Body of pancreas (tissue), 4 donors: ENCODE measurements around the gene PTGIR. TPM values are rescaled to one million over a fixed set of nuclear protein-coding genes. Genes with fewer than 3 reads are reported as not detected.

Source experiments
- ATAC-seq: fragments of 150-250 bp; one replicate; pipeline ENCODE4 v1.9.1; 2016
- DNase-seq, 4 donors: peaks; one replicate each; pipeline ENCODE4 v3.0.0-alpha.2; 2019
- H3K27ac ChIP-seq, 4 donors: fragments of 200-600 bp; sonication (generic); 1 replicate in 3 of 4; 2 replicates in 1 of 4; pipeline versions ENCODE4 v1.5.1 to v1.6.1; 2016 to 2019; ENCODE audit warnings: mild to moderate bottlenecking in 1 of 4, mixed read lengths in 1 of 4, moderate library complexity in 1 of 4
- H3K27me3 ChIP-seq, 2 donors: fragments of 200-600 bp; sonication (generic); one replicate each; pipeline ENCODE4 v1.6.0; 2016; ENCODE audit warnings: mild to moderate bottlenecking in 1 of 2
- H3K36me3 ChIP-seq, 2 donors: fragments of 200-600 bp; sonication (generic); replicated peaks in 1 of 2; 2 replicates each; pipeline ENCODE4 v1.5.1; 2016; ENCODE audit warnings: low read depth in 2 of 2; ENCODE audit not compliant: insufficient read depth in 1 of 2
- H3K4me1 ChIP-seq: fragments of 200-600 bp; sonication (generic); one replicate; pipeline ENCODE4 v1.6.0; 2016
- H3K4me3 ChIP-seq, 2 donors: fragments of 200-600 bp; sonication (generic); 1 replicate in 1 of 2; 2 replicates in 1 of 2; pipeline ENCODE4 v1.5.1; 2016 to 2019
- H3K9me3 ChIP-seq, 3 donors: fragments of 200-600 bp; sonication (generic); 1 replicate in 2 of 3; 2 replicates in 1 of 3; pipeline ENCODE4 v1.5.1; 2016
- CTCF ChIP-seq, 7 experiments: fragments of 450-650 bp in 4 of 7; fragments of 200-600 bp in 3 of 7; sonication (generic) in 3 of 7; IDR thresholded peaks; one replicate each; pipeline ENCODE4 v1.5.1; 2016 to 2019; ENCODE audit warnings: antibody characterized with exemption in 7 of 7
- POLR2A ChIP-seq, 3 donors: fragments of 450-650 bp; IDR thresholded peaks; one replicate each; pipeline ENCODE4 v1.6.1; 2016; ENCODE audit warnings: antibody characterized with exemption in 3 of 3, mild to moderate bottlenecking in 2 of 3
- WGBS, 2 donors: methylation state at CpG; one replicate each; pipeline ENCODE4 v1.1.5; 2017; 5-methylcytosine and 5-hydroxymethylcytosine counted together
- intact Hi-C: fragments of 100-400 bp; cut with DNase I; formaldehyde crosslinking; loops from one replicate; pipeline ENCODE4 v1.15.1; 2023
- total RNA-seq, 2 donors: library from RNA; depleted of rRNA; stranded (reverse); fragments of >200 nt; gene quantifications; one replicate each; pipeline ENCODE4 v1.1.0, GENCODE V29; 2016

PTGIR gene
- total RNA-seq, 2 donors from 2014 or later = 5.3 to 9.6 TPM

- TF ChIP-seq CTCF (IDR thresholded peaks at IDR 0.05) = no peak
- TF ChIP-seq POLR2A (IDR thresholded peaks at IDR 0.05) = no peak
- Histone ChIP-seq H3K27me3 (no peaks in the 10 kb centered on the region), H3K36me3 (no peaks in the 10 kb centered on the region), H3K27ac (no peak overlapping the region), H3K9me3 (no peaks in the 10 kb centered on the region), H3K4me3 (no peak overlapping the region), H3K4me1 (peaks cover 6% of the 10 kb centered on the region)
- no peak for ATAC-seq
- 88 to 94% methylated on average over 6 of the region's 6 CpGs for WGBS, 2 donors
- no peak for DNase-seq
- intact Hi-C loops = no loop called here
These were observed 28.9 kb downstream of the PTGIR start for GRCh38 chr19:46596008-46596407.

DNA sequence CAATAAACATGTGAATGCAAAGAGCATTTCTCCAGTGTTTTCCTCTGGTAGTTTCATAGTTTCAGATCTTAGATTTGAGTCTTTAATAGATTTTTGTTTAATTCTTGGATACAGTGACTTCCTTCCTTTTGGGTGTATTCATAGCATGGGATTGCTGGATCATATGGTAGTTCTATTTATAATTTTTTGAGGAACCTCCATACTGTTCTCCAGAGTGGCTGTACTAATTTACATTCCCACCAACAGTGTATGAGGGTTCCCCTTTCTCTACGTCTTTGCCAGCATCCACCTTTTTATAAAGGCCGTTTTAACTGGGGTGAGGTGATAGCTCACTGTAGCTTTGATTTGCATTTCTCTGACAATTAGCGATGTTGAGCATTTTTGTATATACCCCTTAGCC is 33.0 kb downstream of the PTGIR start:
- intact Hi-C loops = no loop called here
- H3K27ac ChIP-seq = no peak overlapping the region
- WGBS, 2 donors = 79 to 88% methylated on average over 3 of the region's 3 CpGs
- H3K4me3 ChIP-seq = no peak overlapping the region
- H3K27me3 ChIP-seq = no peaks in the 10 kb centered on the region
- ATAC-seq = no peak
- TF ChIP-seq CTCF (IDR thresholded peaks at IDR 0.05) (no peak), POLR2A (IDR thresholded peaks at IDR 0.05) (no peak)
- H3K4me1 ChIP-seq = no peaks in the 10 kb centered on the region
- H3K36me3 ChIP-seq = no peaks in the 10 kb centered on the region
- no peak for DNase-seq
- H3K9me3 ChIP-seq = no peaks in the 10 kb centered on the region

DNA sequence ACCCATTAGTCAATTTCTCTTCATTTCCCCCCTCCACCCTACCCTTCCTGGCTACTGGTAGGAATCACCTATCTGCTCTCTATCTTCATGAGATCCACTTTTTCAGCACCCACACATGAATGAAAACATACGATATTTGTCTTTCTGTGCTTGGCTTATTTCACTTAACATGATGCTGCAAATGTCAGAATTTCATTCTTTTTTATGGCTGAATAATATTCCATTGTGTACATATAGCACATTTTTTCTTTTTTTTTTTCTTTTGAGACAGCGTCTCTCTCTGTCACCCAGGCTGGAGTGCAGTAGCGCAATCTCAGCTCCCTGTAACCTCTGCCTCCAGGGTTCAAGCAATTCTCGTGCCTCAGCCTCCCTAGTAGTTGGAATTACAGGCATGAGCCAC is 33.6 kb downstream of the PTGIR start:
- intact Hi-C loops = no loop called here
- DNase-seq (no peak), ATAC-seq (no peak)
- no peak overlapping the region for H3K27ac ChIP-seq
- no peak overlapping the region for H3K4me3 ChIP-seq
- H3K36me3 ChIP-seq = no peaks in the 10 kb centered on the region
- no peaks in the 10 kb centered on the region for H3K9me3 ChIP-seq
- H3K4me1 ChIP-seq = no peaks in the 10 kb centered on the region
- TF ChIP-seq CTCF (IDR thresholded peaks at IDR 0.05) (no peak), POLR2A (IDR thresholded peaks at IDR 0.05) (no peak)
- no peaks in the 10 kb centered on the region for H3K27me3 ChIP-seq
- WGBS, 2 donors = 94 to 98% methylated on average over 4 of the region's 4 CpGs

DNA sequence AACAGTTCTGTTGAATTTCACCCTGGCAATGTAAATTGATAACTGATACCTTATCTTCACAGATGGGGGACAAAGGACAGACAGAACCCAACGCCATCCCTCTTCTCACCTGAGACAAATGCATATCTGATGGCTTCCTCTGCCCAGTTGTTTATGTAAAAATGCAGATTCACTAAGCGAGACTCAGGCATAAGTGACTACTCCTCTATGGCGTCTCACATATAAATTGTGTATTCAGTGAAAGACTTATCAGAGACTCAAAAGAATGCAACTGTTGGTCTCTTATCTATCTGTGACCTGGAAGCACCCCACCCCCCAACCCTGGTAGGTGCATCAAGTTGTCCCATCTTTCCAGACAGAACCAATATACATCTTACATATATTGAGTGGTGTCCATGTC is 37.0 kb downstream of the PTGIR start:
- no peaks in the 10 kb centered on the region for H3K4me1 ChIP-seq
- H3K9me3 ChIP-seq = no peaks in the 10 kb centered on the region
- DNase-seq = no peak
- H3K27ac ChIP-seq = no peak overlapping the region
- WGBS, 2 donors = 80 to 90% methylated on average over 3 of the region's 3 CpGs
- ATAC-seq = no peak
- no peak overlapping the region for H3K4me3 ChIP-seq
- no peaks in the 10 kb centered on the region for H3K27me3 ChIP-seq
- intact Hi-C loops = no loop called here
- no peaks in the 10 kb centered on the region for H3K36me3 ChIP-seq
- TF ChIP-seq CTCF (IDR thresholded peaks at IDR 0.05) (no peak), POLR2A (IDR thresholded peaks at IDR 0.05) (no peak)

DNA sequence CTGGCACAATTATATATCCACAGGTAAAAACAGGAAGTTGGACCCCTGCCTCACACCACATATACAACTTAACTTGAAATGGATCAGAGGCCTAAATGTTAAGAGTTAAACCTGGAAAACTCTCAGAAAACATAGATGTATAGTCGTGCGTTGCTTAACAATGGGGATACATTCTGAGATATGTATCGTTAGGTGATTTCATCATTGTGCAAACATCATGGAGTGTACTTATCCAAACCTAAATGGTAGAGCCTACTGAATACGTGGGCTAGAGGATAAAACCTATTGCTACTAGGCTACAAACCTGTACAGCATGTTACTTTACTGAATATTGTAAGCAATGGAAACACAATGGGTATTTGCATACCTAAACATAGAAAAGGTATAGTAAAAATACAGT is 38.6 kb downstream of the PTGIR start:
- no peak for ATAC-seq
- TF ChIP-seq CTCF (IDR thresholded peaks at IDR 0.05) (no peak), POLR2A (IDR thresholded peaks at IDR 0.05) (no peak)
- no peaks in the 10 kb centered on the region for H3K4me1 ChIP-seq
- H3K27ac ChIP-seq = no peak overlapping the region
- no peaks in the 10 kb centered on the region for H3K9me3 ChIP-seq
- WGBS, 2 donors = 62 to 84% methylated on average over 4 of the region's 4 CpGs
- H3K4me3 ChIP-seq = no peak overlapping the region
- DNase-seq = no peak
- no peaks in the 10 kb centered on the region for H3K36me3 ChIP-seq
- H3K27me3 ChIP-seq = no peaks in the 10 kb centered on the region
- intact Hi-C loops = no loop called here
